HUES64 (cell line): ENCODE results near the gene TANK.

Experiments
- H3K27ac ChIP-seq: 2 replicates; pipeline ENCODE4 v1.7.0; 2013; ENCODE audit warnings: low read depth, low read length, inconsistent platforms
- H3K27me3 ChIP-seq: 2 replicates; pipeline ENCODE4 v1.6.1; 2013; ENCODE audit warnings: mild to moderate bottlenecking, low read length; ENCODE audit not compliant: insufficient read depth
- H3K36me3 ChIP-seq: 2 replicates; pipeline ENCODE4 v1.6.1; 2013; ENCODE audit warnings: mild to moderate bottlenecking, low read length; ENCODE audit not compliant: insufficient read depth
- H3K4me1 ChIP-seq: 2 replicates; pipeline ENCODE4 v1.6.1; 2013; ENCODE audit warnings: mild to moderate bottlenecking, low read length, moderate library complexity; ENCODE audit not compliant: insufficient read depth
- H3K4me3 ChIP-seq: 2 replicates; pipeline ENCODE4 v1.5.1; 2013; ENCODE audit warnings: mild to moderate bottlenecking, low read length, moderate library complexity
- H3K9ac ChIP-seq: 2 replicates; pipeline ENCODE4 v1.6.1; 2013; ENCODE audit warnings: mild to moderate bottlenecking, low read depth, low read length
- H3K9me3 ChIP-seq: 2 replicates; pipeline ENCODE4 v1.6.1; 2013; ENCODE audit warnings: low read depth, low read length; ENCODE audit not compliant: insufficient read depth
- WGBS: fragments of 150-250, 120-280 bp; methylation state at CpG from one replicate; pipeline ENCODE4 v1.1.7; 2013; ENCODE audit warnings: missing lambda C conversion rate; 5-methylcytosine and 5-hydroxymethylcytosine counted together

TANK gene

DNA sequence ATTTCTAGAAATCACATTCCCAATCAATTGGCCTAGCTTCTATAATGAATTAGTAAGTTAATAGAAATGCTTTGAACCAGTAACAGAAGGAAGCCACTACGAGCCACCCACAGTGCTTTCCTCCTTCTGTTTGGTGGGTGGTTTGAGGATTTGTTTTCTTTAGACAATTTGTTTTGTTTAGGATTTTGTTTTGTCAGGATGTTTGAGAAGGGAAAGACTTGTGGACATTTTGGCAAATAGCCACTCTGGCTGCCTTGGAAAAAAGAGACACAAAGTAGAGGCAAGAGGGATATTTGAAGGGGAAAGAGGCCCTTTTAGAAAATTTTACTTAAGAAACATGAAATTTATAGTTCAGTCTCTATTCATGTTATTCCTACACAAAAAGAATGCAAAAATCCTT is 47.7 kb downstream of the TANK start:
- H3K4me3 ChIP-seq, result no peak overlapping the region
- WGBS, result 92% methylated on average over 1 of the region's 1 CpG
- no peak overlapping the region for H3K9ac ChIP-seq
- no peaks in the 10 kb centered on the region for H3K27me3 ChIP-seq
- no peaks in the 10 kb centered on the region for H3K9me3 ChIP-seq
- peaks cover 28% of the 10 kb centered on the region for H3K36me3 ChIP-seq
- H3K27ac ChIP-seq, result no peak overlapping the region
- peaks cover 12% of the 10 kb centered on the region; the same call in 1 of the 2 replicates for H3K4me1 ChIP-seq

DNA sequence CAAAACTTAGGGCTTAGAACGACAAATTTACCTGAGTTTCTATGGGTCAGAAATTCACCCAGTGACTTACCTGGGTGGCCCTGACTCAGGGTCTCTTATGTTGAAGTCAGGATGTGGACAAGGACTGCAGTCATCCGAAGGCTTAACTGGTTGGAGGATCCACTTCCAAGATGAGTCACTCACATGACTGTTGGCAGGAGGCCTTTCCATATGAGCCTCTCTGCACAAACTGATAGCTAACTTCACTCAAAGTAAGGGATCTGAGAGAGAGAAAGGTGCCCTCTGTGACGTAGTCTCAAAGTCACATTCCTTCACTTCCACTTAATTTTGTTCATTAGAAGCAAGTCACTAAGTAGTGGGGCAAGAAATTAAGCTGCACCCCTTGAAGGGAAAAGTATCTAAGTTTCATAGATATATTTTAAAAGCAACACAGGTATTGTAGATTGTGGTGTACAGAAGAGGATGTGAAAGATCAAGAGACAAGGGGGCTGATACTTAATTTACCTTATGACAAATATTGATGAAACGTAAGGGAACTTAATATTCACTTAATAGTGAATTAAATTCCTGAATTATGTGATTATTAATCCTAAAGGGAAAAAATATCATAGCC is 48.4 kb downstream of the TANK start:
- no peak overlapping the region for H3K9ac ChIP-seq
- H3K27ac ChIP-seq, result no peak overlapping the region
- H3K4me1 ChIP-seq, result peaks cover 12% of the 10 kb centered on the region; the same call in 1 of the 2 replicates
- no peaks in the 10 kb centered on the region for H3K27me3 ChIP-seq
- peaks cover 27% of the 10 kb centered on the region for H3K36me3 ChIP-seq
- no peak overlapping the region for H3K4me3 ChIP-seq
- 76% methylated on average over 2 of the region's 4 CpGs for WGBS
- no peaks in the 10 kb centered on the region for H3K9me3 ChIP-seq

DNA sequence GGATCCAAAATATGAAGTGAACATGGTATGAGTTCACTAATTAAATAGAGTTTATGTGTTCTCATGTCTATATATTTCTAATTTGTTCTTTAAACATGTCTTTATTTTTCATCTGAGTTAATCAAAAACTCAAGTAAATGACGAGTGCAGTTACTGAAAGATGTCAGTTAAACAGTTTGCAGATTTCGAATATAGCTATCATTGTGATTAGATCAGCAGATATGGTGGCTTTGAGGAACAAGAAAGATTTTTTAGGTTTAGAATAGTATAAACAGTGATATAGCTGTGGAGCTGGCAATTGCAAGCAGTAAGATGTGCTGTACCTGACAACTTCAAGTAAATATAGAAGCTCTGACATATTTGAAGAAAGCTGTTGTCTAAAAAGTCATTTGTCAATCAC is 49.7 kb downstream of the TANK start:
- Histone ChIP-seq H3K9me3 (peaks cover 9% of the 10 kb centered on the region; the same call in 1 of the 2 replicates), H3K27me3 (no peaks in the 10 kb centered on the region), H3K27ac (no peak overlapping the region), H3K36me3 (peaks cover 23% of the 10 kb centered on the region), H3K9ac (no peak overlapping the region), H3K4me3 (no peak overlapping the region), H3K4me1 (peaks cover 12% of the 10 kb centered on the region; the same call in 1 of the 2 replicates)
- WGBS, result 89% methylated on average over 2 of the region's 2 CpGs

DNA sequence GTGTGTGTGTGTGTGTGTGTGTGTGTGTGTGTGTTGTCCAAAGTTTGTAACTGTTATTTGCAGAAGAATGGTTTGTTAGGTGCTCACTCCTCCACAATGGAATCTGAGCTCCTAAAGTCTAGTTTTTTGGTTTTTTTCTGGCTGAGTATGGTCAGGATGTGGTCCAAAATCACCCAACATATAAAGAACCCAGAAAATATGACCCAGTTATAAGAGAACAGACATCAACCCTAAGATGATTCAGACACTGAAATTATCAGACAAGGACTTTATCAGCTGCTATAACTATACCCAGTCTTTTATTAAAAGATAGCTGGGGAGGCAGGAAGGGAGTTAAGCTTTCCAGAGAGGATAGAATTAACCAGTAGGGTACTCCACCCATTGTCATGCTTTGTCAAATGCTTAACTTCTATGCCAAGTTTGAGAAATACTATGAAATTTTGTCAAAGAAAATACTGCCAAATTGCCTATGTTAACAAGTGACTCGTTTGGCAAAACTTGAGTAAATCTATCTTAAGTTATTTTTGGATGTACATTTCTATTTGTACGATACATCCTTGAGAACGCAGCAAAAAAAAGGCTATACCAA is 57.5 kb downstream of the TANK start:
- Histone ChIP-seq H3K9ac (no peak overlapping the region), H3K27me3 (no peaks in the 10 kb centered on the region), H3K4me3 (no peak overlapping the region), H3K4me1 (no peaks in the 10 kb centered on the region), H3K27ac (no peak overlapping the region), H3K9me3 (peaks cover 9% of the 10 kb centered on the region; the same call in 1 of the 2 replicates), H3K36me3 (peaks cover 9% of the 10 kb centered on the region; the same call in 1 of the 2 replicates)
- WGBS, result 92% methylated on average over 3 of the region's 3 CpGs

DNA sequence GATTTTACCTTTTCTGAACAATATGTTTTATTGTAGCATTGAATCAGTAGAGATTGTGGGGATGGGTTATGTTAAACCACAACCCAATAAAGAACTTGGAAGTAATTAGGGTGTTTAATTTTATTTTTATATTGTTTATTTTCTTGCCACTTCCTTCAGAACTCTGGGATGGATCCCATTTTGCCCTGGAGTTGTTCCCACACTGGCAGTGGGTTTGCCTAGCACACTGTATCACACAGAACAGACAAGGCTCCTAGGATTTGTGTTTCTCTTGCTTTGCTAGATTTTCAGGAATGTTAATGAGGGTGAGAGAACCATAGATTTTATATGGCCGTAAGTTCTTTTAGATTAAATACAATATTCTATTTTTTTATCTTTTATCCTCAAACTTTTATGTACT is 59.0 kb downstream of the TANK start:
- Histone ChIP-seq H3K27me3 (no peaks in the 10 kb centered on the region), H3K9me3 (peaks cover 7% of the 10 kb centered on the region; the same call in 1 of the 2 replicates), H3K36me3 (0 out of 2 replicates have a peak, but pooled peaks cover 5% of the 10 kb centered on the region), H3K4me1 (no peaks in the 10 kb centered on the region), H3K9ac (no peak overlapping the region), H3K4me3 (no peak overlapping the region), H3K27ac (no peak overlapping the region)
- WGBS, result no CpG with 5 or more reads among the region's 1 CpG

DNA sequence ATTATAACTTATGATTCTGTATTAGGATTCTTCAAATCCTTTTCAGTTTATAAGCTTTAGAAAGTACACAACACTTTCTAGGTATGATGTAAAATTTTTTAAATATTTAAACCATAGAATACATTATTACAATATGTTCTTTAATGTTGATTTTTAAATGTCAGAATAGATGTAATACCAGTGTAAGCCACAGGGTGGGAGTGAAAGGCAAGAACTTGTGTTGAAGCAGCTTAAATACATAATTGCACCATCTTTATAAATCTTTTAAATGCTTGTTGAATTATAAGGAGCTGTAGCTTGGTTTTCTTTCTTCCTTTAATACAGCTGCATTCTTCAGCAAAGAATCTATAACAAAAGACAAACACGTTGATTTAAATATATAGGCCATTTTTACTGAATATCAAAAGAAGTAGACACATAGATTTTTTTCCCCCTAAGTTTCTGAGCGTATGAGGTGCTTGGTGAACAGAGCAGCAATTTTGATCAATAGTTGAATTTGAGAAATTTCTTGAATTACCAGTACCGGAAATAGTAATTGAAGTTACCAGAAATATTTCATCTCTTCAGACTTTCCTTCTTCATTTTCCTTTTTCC is 63.0 kb downstream of the TANK start:
- Histone ChIP-seq H3K27me3 (no peaks in the 10 kb centered on the region), H3K9me3 (no peaks in the 10 kb centered on the region), H3K4me1 (no peaks in the 10 kb centered on the region), H3K4me3 (no peak overlapping the region), H3K9ac (no peak overlapping the region), H3K27ac (no peak overlapping the region), H3K36me3 (peaks cover 20% of the 10 kb centered on the region)
- 90% methylated on average over 2 of the region's 3 CpGs for WGBS

DNA sequence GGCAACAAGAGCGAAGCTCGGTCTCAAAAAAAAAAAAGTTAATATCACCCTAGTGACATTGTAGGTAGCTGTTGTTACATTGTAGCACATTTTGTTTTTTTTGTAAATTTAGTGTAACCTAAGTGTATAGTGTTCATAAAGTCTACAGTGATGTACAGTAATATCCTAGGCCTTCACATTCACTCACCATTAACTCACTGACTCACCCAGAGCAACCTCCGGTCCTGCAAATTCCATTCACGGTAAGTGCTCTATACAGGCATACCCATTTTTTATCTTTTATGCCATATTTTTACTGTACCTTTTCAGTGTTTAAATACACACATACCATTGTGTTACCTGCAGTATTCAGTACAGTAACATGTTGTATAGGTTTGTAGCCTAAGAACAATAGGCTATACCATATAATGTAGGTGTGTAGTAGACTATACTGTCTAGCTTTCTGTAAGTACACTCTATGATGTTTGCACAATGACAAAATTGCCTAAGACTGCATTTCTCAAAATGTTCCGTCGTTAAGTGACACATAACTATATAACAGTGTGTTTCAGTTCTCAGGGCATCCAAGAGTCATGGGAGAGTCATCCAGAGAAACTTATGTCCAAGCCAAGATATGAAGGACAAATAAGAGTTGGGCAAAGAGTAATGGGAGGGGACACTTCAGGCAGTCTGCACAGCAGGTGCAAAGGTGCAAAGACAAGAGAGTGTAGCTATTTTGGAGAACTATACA is 68.4 kb downstream of the TANK start:
- H3K36me3 ChIP-seq, result peaks cover 41% of the 10 kb centered on the region
- no peak overlapping the region for H3K4me3 ChIP-seq
- H3K9ac ChIP-seq, result no peak overlapping the region
- WGBS, result 97% methylated on average over 6 of the region's 6 CpGs
- H3K9me3 ChIP-seq, result no peaks in the 10 kb centered on the region
- no peak overlapping the region for H3K27ac ChIP-seq
- no peaks in the 10 kb centered on the region for H3K27me3 ChIP-seq
- no peaks in the 10 kb centered on the region for H3K4me1 ChIP-seq

DNA sequence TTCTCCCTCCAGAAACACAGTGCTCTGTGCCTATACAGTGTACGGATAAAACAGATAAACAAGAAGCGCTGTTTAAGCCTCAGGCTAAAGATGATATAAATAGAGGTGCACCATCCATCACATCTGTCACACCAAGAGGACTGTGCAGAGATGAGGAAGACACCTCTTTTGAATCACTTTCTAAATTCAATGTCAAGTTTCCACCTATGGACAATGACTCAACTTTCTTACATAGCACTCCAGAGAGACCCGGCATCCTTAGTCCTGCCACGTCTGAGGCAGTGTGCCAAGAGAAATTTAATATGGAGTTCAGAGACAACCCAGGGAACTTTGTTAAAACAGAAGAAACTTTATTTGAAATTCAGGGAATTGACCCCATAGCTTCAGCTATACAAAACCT is 70.7 kb downstream of the TANK start:
- H3K36me3 ChIP-seq, result peaks cover 33% of the 10 kb centered on the region; the same call in 1 of the 2 replicates
- WGBS, result 85% methylated on average over 4 of the region's 4 CpGs
- H3K4me3 ChIP-seq, result no peak overlapping the region
- H3K27ac ChIP-seq, result no peak overlapping the region
- H3K9me3 ChIP-seq, result no peaks in the 10 kb centered on the region
- peaks cover 8% of the 10 kb centered on the region for H3K27me3 ChIP-seq
- no peak overlapping the region for H3K9ac ChIP-seq
- no peaks in the 10 kb centered on the region for H3K4me1 ChIP-seq

DNA sequence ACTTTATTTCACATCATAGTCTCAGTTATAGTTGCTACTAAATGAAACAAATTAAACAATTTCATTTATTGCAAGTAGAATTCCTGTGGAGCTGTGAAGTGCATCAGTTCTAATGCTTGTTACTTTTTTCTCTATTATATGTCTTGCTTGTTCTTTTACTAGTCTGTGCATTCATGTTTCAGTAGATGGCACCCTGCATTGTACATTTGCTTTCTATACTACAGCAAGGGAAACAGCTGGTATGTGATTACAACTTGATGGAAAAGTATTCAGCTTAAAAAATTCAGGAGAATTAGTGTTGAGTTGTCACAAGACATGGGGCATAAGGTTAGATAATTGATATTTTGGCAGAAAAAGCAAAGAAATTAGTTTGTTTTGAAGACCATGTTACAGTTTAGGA is 72.3 kb downstream of the TANK start:
- Histone ChIP-seq H3K36me3 (peaks cover 25% of the 10 kb centered on the region; the same call in 1 of the 2 replicates), H3K27ac (no peak overlapping the region), H3K9ac (no peak overlapping the region), H3K4me1 (no peaks in the 10 kb centered on the region; the same call in 1 of the 2 replicates), H3K4me3 (no peak overlapping the region), H3K9me3 (no peaks in the 10 kb centered on the region), H3K27me3 (peaks cover 24% of the 10 kb centered on the region)

DNA sequence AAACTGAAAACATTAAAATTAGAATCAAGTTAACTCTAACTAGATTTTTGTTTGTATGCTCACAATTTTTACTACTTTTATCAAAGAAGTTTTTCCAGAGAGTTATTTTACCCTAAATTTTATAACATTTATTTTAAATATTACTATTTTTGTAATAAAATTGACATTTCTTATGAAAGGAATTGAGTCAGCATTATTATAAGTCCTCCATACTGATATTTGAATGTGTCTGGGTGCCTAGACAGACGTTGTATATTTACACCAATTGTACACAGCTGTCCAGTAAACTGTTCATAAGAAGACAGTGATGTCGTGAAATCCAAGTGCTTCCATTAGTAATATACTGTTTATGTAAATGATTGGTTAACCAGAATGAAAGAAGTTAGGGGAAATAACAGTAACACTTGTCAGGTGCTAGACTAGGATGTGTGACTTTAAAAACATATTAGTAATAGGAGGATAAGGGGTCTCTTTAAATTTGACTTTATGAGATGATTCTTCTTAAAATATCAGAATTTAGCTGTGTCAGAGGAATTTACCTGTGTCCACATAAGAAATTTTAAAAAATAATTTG is 73.7 kb downstream of the TANK start:
- no peak overlapping the region for H3K27ac ChIP-seq
- H3K9ac ChIP-seq, result no peak overlapping the region
- no peaks in the 10 kb centered on the region; the same call in 1 of the 2 replicates for H3K4me1 ChIP-seq

DNA sequence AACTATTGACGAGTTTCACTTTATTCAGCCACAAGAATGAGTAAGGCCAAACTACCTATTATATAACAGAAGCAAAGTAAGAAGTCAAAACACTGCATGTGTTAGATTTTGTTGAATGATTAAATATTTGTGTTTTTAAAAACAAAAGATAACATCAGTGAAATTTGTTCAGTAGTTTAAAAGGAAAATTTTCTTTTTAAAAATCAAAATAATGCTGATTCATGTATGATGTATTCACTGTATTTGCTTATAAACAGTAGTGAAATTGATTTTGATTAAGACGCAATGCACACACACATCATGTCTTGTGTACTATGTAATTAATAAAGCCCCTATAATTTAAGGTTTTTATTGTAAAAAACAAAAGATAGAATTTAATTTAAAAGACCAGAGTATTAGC is 74.4 kb downstream of the TANK start:
- no peak overlapping the region for H3K27ac ChIP-seq
- H3K4me1 ChIP-seq, result peaks cover under 1% of the 10 kb centered on the region; the same call in 1 of the 2 replicates
- H3K36me3 ChIP-seq, result peaks cover 15% of the 10 kb centered on the region; the same call in 1 of the 2 replicates
- H3K9ac ChIP-seq, result no peak overlapping the region
- H3K27me3 ChIP-seq, result peaks cover 38% of the 10 kb centered on the region
- whole genome bisulfite sequencing, result no CpG with 5 or more reads among the region's 2 CpGs
- H3K9me3 ChIP-seq, result no peaks in the 10 kb centered on the region
- H3K4me3 ChIP-seq, result no peak overlapping the region

More for the DNA sequence above, 73.7 kb downstream of the TANK start:
- no peaks in the 10 kb centered on the region for H3K9me3 ChIP-seq
- peaks cover 33% of the 10 kb centered on the region for H3K27me3 ChIP-seq
- WGBS, result 100% methylated on average over 2 of the region's 2 CpGs
- no peak overlapping the region for H3K4me3 ChIP-seq
- H3K36me3 ChIP-seq, result peaks cover 15% of the 10 kb centered on the region; the same call in 1 of the 2 replicates
